ENCODE results near the gene XYLT1. TPM values are rescaled to one million over a fixed set of nuclear protein-coding genes. Genes with fewer than 3 reads are reported as not detected.

The XYLT1 gene
- total and polyA plus RNA-seq, 10 of the 15 experiments (the other 5 are each of a cell fraction or from before 2014, with no cell fraction given): 0.88 to 14.8 (median 5.8) TPM

DNA sequence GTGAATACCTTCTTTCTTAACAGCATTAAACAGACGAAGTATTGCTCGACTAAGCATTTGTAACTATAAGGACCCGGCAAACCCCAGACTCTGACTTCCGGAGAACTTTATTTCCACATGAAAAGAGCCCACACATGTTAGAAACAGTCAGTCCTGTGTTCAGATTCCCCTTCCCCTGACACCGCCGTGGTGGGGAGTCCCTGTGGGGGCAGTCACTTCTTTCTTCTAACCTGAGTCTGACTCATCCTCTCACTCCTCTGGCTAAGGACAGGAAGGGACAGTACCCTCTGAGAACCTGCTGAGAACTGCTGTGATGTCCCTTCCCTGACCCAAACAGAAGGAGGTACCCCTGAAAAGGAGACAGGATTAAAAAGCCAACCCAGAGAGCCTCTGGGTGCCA is 165.1 kb downstream of the XYLT1 start:
- 0% methylated on average over 6 of the region's 6 CpGs for WGBS (ENCODE audit: insufficient coverage, insufficient replicate concordance, low lambda C conversion rate, missing lambda C conversion rate)
- Histone ChIP-seq H3K27me3 (replicated peaks in 1 of 2; ENCODE audit: control insufficient read depth in 2 of 2, insufficient read depth in 2 of 2, low read length in 1 of 2) (no peaks in the 10 kb centered on the region), H3K79me2 (ENCODE audit: control insufficient read depth, insufficient read depth, low read length) (no peaks in the 10 kb centered on the region), H4K20me1 (ENCODE audit: control insufficient read depth, insufficient read depth) (no peaks in the 10 kb centered on the region), H3K27ac (ENCODE audit: control insufficient read depth, insufficient read depth) (no peak overlapping the region), H3K4me1 (ENCODE audit: control insufficient read depth, insufficient read depth, low read length) (peaks cover 40% of the 10 kb centered on the region), H3K4me3 (no peak overlapping the region), H3K9ac (ENCODE audit: control insufficient read depth, insufficient read depth, low read length) (no peak overlapping the region), H3K9me3 (replicated peaks; ENCODE audit: control insufficient read depth, insufficient read depth, low read length) (no peaks in the 10 kb centered on the region), H3K4me2 (ENCODE audit: control insufficient read depth, insufficient read depth) (no peak overlapping the region), H3K36me3 (ENCODE audit: control insufficient read depth in 2 of 2, insufficient read depth in 2 of 2, low read length in 1 of 2) (no peaks in the 10 kb centered on the region), H2AFZ (ENCODE audit: control insufficient read depth, low read depth, low read length) (no peak overlapping the region)
- intact Hi-C loops (cut with micrococcal nuclease; ENCODE audit: unreplicated experiment): loop anchor here (2.0 to 10.0 kb wide), 3 partner anchors 69 to 229 kb away; no protein-coding TSS in a partner anchor
- peak; percentile 68 for ATAC-seq
- RAD21 ChIA-PET (ENCODE audit: unreplicated experiment): interaction anchor here (1.0 to 8.9 kb wide), 8 partner anchors 23 to 160 kb away, joined by 3 to 109 read pairs (median 5); no protein-coding TSS in a partner anchor
- FAIRE-seq: no peak
- POLR2A ChIA-PET: interaction anchor here (1.0 kb wide), 3 partner anchors 59 to 111 kb away, joined by 3 to 5 read pairs (median 3); no protein-coding TSS in a partner anchor
- in situ Hi-C loops (cut with MboI): no loop called here
- CTCF ChIA-PET: interaction anchor here (0.7 to 8.2 kb wide), 6 partner anchors 9 to 159 kb away, joined by 3 to 85 read pairs (median 3); no protein-coding TSS in a partner anchor
- BruUV-seq (replicated peaks): no TSS peak
- DNase-seq (ENCODE audit: low read depth, low spot score): peak; percentile 48
- SMC1A ChIA-PET (ENCODE audit: uncharacterized antibody, unreplicated experiment): interaction anchor here (0.7 to 12.6 kb wide), 12 partner anchors 11 to 160 kb away, joined by 3 to 241 read pairs (median 4); no protein-coding TSS in a partner anchor
- TF ChIP-seq NFXL1 (IDR thresholded peaks at IDR 0.05; ENCODE audit: borderline replicate concordance): no peak
- TF ChIP-seq, protein P1, sequence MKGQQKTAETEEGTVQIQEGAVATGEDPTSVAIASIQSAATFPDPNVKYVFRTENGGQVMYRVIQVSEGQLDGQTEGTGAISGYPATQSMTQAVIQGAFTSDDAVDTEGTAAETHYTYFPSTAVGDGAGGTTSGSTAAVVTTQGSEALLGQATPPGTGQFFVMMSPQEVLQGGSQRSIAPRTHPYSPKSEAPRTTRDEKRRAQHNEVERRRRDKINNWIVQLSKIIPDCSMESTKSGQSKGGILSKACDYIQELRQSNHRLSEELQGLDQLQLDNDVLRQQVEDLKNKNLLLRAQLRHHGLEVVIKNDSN (IDR thresholded peaks at IDR 0.05; ENCODE audit: borderline replicate concordance, extremely low read length, insufficient read depth, low read depth, low read length): no peak
- no peak for TF ChIP-seq CHD1 (IDR thresholded peaks at IDR 0.05; ENCODE audit: low read depth, low read length)
- TF ChIP-seq, protein P2, sequence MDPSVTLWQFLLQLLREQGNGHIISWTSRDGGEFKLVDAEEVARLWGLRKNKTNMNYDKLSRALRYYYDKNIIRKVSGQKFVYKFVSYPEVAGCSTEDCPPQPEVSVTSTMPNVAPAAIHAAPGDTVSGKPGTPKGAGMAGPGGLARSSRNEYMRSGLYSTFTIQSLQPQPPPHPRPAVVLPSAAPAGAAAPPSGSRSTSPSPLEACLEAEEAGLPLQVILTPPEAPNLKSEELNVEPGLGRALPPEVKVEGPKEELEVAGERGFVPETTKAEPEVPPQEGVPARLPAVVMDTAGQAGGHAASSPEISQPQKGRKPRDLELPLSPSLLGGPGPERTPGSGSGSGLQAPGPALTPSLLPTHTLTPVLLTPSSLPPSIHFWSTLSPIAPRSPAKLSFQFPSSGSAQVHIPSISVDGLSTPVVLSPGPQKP (IDR thresholded peaks at IDR 0.05; ENCODE audit: low read depth, low read length): no peak
- peak; percentile 49; the same call in 1 of the 2 replicates for TF ChIP-seq MEF2A (IDR thresholded peaks at IDR 0.05; ENCODE audit: insufficient read depth, low read depth, low read length)
- TF ChIP-seq RBBP5 (conservative IDR thresholded peaks at IDR 0.05): no peak
- TF ChIP-seq GATAD2B (conservative IDR thresholded peaks at IDR 0.05; ENCODE audit: low read depth): peak; percentile 68; the same call in 1 of the 2 replicates
- TF ChIP-seq MYB (IDR thresholded peaks at IDR 0.05; ENCODE audit: borderline replicate concordance, low read depth, low read length): no peak
- no peak for TF ChIP-seq SRF (IDR thresholded peaks at IDR 0.05; ENCODE audit: low read depth in 2 of 2, low read length in 2 of 2)
- TF ChIP-seq TCF7 (IDR thresholded peaks at IDR 0.05; ENCODE audit: borderline replicate concordance): peak; percentile 79; the same call in 1 of the 2 replicates
- TF ChIP-seq NR2C2 (IDR thresholded peaks at IDR 0.05; ENCODE audit: borderline replicate concordance, control insufficient read depth, insufficient read length, low read depth): no peak
- TF ChIP-seq, protein P3, sequence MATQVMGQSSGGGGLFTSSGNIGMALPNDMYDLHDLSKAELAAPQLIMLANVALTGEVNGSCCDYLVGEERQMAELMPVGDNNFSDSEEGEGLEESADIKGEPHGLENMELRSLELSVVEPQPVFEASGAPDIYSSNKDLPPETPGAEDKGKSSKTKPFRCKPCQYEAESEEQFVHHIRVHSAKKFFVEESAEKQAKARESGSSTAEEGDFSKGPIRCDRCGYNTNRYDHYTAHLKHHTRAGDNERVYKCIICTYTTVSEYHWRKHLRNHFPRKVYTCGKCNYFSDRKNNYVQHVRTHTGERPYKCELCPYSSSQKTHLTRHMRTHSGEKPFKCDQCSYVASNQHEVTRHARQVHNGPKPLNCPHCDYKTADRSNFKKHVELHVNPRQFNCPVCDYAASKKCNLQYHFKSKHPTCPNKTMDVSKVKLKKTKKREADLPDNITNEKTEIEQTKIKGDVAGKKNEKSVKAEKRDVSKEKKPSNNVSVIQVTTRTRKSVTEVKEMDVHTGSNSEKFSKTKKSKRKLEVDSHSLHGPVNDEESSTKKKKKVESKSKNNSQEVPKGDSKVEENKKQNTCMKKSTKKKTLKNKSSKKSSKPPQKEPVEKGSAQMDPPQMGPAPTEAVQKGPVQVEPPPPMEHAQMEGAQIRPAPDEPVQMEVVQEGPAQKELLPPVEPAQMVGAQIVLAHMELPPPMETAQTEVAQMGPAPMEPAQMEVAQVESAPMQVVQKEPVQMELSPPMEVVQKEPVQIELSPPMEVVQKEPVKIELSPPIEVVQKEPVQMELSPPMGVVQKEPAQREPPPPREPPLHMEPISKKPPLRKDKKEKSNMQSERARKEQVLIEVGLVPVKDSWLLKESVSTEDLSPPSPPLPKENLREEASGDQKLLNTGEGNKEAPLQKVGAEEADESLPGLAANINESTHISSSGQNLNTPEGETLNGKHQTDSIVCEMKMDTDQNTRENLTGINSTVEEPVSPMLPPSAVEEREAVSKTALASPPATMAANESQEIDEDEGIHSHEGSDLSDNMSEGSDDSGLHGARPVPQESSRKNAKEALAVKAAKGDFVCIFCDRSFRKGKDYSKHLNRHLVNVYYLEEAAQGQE (IDR thresholded peaks at IDR 0.05; ENCODE audit: low read depth, low read length): no peak
- peak; percentile 57 for TF ChIP-seq MTA2 (IDR thresholded peaks at IDR 0.05; ENCODE audit: low read depth)
- TF ChIP-seq GABPA (IDR thresholded peaks at IDR 0.05; ENCODE audit: low read depth): no peak
- TF ChIP-seq ZSCAN29 (IDR thresholded peaks at IDR 0.05): no peak
- no peak for TF ChIP-seq KAT2A (conservative IDR thresholded peaks at IDR 0.05; ENCODE audit: control insufficient read depth, low read depth, low read length)
- TF ChIP-seq ZBTB33 (IDR thresholded peaks at IDR 0.05): no peak

Measured in GM12878 (cell line).